HL-60/S4 treated with retinoic acid at 250 ng/mL for 4 days and 3 days (cell line): ENCODE data around the gene PRUNE2.
"Not testable (repeated sequence)": the region's sequence is repeated elsewhere in the genome, so short reads cannot be mapped to it uniquely, and the experiment has no call there.

ENCODE experiments used
- in situ Hi-C: fragments of 300-500 bp; cut with MboI; formaldehyde crosslinking; loops from 2 replicates; pipeline ENCODE4 v1.7.0; 2022; ENCODE audit warnings: low sequenced_read_pairs

PRUNE2 gene

DNA sequence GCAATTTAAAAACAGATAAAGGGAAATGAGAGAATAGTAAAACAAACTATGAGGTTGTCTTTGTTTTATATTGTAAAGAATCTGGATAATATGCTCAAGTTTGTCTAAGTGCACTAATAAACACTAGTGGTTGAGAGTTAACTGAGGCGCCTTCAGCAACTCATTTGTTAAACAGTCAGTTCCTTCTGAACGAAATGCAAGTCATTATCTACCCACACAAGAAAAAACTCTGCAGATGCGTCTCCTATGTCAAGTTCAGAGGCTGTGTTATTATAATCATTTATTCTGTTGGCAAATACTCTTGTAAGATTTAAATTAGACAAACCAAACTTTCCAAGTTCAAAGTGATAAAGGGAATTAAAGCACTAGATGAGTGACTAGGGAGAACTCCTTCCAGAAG lies 162.0 kb downstream of the PRUNE2 start:
- in situ Hi-C loops: no loop called here

GRCh38 chr9:76742890-76743289 lies 163.0 kb downstream of the PRUNE2 start:
- in situ Hi-C loops: not testable (repeated sequence)

- in situ Hi-C loops: no loop called here
Measured at GRCh38 chr9:76741524-76741923, 164.4 kb downstream of the PRUNE2 start.

GRCh38 chr9:76738402-76738801 lies 167.5 kb downstream of the PRUNE2 start:
- in situ Hi-C loops: no loop called here

DNA sequence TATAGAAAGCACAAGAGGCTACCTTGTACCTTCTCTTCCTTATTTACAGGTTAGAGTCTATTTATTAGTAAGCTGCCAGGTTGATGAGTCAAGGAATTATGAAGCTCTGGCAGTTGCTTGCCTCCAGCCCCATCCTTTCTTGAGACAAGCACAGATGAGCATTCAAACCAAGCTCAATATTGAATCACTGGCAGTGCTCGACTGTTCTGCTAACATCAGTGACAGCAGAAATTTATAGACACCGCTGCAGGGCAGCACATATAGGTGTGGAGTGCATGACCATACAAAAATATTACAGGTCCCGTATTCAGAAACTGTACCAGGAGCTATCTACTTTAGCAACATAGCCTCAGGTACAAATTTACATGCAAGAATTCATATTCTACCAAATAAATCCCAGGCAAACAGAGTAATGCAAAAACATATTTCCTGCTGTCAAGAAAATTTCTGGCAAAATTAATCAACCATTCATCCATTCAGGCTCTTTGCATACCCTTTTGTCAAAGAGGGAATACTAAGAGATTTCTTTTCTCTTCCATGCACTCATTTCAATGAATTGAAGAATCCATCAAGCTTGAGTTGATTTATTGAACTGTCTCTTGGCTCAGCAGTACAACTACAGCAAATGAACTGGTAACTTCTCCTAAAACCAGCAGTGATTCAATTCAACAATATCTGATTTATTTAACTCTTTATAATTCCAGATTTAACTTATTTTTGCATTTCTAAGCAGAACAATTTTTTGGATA lies 168.6 kb downstream of the PRUNE2 start:
- in situ Hi-C loops: no loop called here

- in situ Hi-C loops: no loop called here
Measured at GRCh38 chr9:76734716-76735115, 171.2 kb downstream of the PRUNE2 start.

DNA sequence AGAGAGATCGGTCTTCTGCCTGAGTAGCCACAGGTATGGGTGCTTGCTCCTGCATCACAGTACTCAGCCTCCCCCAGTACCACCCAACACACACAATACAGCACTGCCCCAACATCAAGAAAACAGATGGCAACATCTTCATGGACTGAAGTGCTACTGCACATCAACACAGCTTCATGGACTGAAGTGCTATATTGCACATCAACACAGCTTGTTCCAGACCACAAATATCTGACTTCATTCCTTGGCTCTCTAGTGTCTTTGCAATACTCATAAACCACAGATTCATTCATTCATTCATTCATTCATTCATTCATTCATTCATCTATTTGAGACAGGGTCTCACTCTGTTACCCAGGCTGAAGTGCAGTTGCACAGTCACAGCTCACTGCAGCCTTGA lies 172.8 kb downstream of the PRUNE2 start:
- in situ Hi-C loops: no loop called here

DNA sequence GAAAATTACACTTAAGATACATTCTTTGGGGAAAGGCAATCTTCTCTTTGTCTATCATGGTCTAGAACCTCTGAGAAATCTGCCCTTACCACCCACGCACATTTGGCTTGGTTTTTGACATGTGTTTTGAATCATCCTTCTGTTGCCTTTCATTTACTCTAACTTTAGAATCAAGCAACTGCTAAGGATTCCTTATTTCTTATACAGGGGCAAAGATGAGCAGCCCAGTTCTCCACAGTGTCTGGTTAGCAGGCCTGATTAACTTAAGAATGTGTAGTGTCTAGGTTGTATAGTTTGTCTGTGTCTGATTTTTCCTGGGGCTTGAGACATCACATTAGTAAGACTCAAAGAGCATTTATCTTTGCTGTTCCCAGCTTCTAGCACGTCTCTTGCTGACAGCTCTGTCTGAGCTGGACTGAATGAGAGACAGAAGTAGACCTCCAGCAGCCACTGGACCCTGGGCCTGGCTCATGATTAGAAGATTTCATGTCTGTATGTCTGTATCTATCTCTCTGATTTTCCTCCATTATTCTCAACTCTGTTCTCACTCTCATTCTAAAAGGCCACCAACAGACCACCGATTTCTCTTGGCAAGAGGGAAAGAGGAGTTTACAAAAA lies 173.5 kb downstream of the PRUNE2 start:
- in situ Hi-C loops: no loop called here

- in situ Hi-C loops: no loop called here
Measured at GRCh38 chr9:76730801-76731200, 175.1 kb downstream of the PRUNE2 start.

GRCh38 chr9:76729980-76730737 lies 175.8 kb downstream of the PRUNE2 start:
- in situ Hi-C loops: no loop called here

DNA sequence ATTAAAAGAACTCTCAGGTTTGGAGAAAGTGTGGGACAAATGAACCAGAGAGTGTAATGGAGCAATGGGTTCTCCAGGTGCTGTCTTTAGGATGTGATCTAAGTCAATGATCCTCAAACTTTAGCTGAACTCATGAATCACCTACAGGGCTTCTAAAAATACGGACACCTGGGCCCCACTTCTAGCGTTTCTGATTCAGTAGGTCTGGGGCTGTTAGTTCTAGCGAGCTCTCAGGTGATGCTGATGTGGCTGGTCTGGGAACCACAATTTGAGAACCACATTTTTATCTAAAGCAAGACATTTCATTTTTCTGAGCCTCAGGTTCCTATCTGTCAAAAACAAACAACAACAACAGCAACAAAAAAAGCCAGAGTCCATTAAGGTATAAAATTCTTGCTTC lies 176.8 kb downstream of the PRUNE2 start:
- in situ Hi-C loops: no loop called here

DNA sequence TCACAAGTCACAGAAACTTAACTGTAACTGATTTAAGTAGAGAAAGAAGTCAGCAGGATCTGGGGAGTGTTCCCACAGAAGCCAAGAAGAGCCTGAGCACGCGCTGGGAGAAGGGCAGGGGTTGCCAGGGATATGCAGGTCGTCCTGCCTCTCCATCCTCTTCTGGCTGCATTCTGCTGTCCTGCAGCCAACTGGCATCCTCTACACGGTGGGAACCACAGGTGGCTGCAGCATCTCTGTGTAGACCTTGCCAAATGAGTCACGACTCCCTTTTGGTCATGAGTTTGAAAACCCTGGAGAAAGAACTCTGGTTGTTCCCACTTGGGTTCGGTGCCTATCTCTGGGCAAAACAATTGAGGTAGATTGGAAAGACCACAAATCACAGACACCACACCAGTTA lies 180.0 kb downstream of the PRUNE2 start:
- in situ Hi-C loops: no loop called here

DNA sequence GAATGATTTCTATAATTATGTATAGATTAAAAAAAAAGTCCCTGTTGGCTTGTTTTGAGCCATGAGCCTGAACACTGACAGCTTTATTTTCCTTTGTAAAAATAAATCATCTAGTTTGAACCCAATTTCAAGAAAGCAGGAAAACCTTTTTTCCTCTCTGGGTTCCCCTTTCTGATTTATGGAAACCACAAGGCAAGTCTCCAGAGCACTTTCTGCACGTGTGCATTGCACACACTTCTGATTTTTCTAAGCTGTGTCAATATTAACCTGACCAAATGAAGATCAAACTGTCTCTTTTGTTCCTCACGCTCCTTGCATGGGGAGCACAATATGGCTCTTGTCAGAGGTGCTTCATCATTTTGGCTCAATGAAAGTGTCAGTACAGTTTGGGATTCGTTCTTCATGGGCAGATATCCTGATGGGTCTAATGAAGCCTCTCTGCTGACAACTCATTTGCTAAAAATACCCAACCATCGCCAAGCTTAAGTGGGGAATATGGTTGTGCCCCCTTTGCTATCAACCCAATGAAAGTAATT lies 180.8 kb downstream of the PRUNE2 start:
- in situ Hi-C loops: no loop called here

- in situ Hi-C loops: no loop called here
Measured at GRCh38 chr9:76720245-76720644, 185.7 kb downstream of the PRUNE2 start.

DNA sequence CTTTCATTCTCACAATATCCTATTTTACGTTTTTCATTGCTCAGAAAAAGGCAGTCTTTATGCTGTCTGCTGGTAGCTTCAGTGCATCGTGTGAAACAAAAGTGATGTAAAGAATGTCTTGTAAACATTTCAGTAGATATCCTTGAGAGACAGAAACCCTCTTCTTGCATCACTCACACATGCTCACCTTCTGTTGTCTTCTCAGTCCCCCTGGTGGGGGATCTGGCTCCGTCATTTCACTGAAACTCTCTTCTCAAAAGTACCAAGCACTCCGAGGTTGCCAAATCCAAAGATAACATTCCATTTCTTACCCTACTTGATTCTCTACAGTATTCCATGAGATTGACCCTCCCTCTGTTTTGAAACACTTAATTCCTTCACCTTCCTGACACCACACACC lies 187.7 kb downstream of the PRUNE2 start:
- in situ Hi-C loops: no loop called here

DNA sequence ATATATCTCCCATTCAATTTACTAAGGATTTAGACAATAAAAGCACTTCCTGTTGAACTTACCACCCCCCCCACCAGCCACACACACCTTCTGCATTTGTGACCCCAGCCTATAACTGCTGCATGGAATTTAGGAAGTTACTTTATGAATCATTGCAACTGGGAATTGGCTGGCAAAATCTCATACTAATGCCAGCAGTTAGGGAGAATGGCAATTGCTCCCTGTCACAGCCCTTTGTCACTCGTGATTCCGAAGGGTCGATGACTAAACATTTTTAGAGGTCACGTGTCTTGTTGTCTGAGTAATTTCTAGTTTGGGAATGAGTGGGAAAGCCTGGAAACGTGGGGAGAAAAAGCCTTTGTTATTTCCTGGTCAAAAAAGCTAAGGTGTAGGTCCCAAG lies 188.3 kb downstream of the PRUNE2 start:
- in situ Hi-C loops: no loop called here

GRCh38 chr9:76717176-76717575 lies 188.7 kb downstream of the PRUNE2 start:
- in situ Hi-C loops: no loop called here

DNA sequence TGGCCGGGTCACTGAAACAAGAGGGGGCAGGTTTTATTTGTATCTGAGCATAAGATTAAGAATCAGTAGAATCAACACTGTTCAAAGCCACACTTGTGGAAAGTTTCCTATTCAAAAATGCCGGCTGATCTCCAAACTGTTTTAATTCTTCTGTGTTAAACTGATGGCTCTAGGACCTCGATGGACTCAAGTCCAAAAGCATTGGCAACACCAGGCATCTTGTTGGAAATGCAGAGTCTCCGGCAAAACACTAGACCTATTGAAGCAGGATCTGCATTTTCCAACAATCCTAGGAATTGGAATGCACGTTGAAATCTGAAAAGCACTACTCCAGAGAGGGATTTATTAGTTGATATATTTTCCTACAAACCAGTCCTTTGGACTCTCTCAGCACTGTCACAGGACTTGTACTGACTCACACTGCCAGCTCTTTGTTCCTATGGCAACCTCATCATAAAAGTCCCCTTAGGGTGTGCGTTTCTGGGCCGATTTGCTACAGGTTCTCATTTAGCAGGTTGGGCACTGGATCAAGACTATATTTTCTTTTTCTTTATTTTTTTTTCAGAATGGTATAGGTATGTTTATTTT lies 189.7 kb downstream of the PRUNE2 start:
- in situ Hi-C loops: no loop called here

GRCh38 chr9:76713381-76713780 lies 192.5 kb downstream of the PRUNE2 start:
- in situ Hi-C loops: no loop called here

DNA sequence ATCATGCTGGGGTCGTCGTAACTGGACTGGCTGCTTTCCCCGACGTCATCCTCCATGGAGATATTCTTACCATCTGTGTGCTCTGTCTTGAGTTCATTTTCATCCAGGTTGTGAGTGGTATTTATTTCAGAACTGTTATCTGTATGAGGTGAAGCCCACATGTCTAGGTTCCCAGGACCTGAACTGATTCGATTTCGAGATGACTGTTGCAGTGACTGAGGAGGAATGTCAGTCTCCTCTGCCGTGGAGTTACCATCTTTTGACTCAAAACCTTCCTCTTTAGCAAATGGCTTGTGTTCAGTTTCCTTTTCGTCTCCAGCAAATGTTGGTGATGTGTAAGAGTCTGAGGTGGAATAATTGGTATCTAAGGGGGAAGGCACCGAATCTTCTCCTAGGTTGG lies 196.9 kb downstream of the PRUNE2 start:
- in situ Hi-C loops: no loop called here

GRCh38 chr9:76707510-76707909 lies 198.4 kb downstream of the PRUNE2 start:
- in situ Hi-C loops: no loop called here
